ENCODE results near the gene RFX4.
A peak's percentile ranks its signal among the peaks of the same experiment; 100 is the strongest.
"Not testable (repeated sequence)": the region's sequence is repeated elsewhere in the genome, so short reads cannot be mapped to it uniquely, and the experiment has no call there.

Gene RFX4

DNA sequence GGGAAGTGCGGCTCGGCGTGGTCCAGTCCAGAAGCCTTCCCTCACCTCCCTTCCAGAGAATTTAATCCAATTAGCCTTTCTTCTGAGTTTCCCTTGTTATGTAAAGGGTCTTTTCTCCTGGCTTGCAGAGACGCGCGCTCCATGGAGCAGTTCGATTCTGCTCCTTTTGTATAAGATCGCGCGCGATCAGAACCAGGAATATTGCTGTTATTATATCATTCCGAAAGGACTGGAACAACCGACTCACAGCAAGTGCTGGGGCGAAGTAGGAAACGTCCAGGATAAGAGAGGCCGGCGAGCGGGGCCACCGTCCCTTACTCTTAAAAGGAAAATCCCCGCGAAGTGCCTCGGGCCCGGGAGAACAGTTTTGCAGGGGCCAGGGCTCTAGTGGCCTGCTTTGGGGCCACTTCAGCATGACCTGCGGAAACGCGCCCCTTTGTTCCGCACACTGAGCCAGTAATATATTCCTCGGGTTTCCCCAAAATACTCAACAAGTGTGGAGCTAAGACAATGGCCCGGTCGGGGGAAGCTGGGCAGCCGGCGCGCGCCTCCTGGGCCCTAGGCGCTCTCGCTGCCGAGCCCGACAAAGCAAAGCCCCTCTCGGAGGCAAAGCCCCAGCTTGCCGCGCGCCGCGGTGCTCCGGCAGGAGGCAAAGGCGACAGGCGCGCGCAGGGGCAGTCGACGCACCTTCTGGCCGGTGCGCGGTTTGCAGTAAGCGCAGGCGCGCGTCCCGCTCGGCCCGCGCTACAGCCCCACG, 2.9 kb downstream of the RFX4 start:
- Mint-ChIP-seq H3K4me1 (peaks cover 20% of the 10 kb centered on the region), H3K27me3 (peaks cover 51% of the 10 kb centered on the region), H3K27ac (no peak overlapping the region), H3K36me3 (no peaks in the 10 kb centered on the region), H3K9me3 (no peaks in the 10 kb centered on the region), H3K4me3 (no peak overlapping the region)

DNA sequence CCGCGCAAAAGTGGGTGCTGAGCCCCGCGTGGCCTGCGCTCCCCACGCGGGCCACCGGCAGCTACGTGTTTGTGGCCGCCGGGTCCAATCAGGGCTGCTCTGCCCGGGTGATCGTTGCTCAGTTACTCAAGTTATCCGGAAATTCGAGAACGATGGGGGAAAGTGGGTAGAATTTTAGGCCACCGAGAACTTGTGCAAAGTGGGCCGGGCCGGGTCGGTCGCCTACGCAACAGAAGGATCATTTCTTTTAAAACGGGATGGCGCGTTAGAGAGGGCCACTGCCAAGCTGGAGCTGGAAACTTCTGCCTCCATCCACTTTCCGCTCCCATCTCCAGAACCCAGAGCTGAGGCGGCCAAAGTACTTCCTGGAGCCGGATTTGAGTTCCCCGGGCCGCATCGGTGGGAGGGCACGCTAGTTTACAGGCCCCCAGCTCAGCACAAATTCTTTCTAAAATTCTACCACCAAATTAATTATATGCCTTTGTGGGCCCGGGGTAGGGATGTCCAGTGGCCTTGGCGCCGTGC, 3.5 kb downstream of the RFX4 start:
- Mint-ChIP-seq H3K9me3 (no peaks in the 10 kb centered on the region), H3K4me3 (no peak overlapping the region), H3K4me1 (peaks cover 20% of the 10 kb centered on the region), H3K27me3 (peaks cover 52% of the 10 kb centered on the region), H3K27ac (no peak overlapping the region), H3K36me3 (no peaks in the 10 kb centered on the region)

DNA sequence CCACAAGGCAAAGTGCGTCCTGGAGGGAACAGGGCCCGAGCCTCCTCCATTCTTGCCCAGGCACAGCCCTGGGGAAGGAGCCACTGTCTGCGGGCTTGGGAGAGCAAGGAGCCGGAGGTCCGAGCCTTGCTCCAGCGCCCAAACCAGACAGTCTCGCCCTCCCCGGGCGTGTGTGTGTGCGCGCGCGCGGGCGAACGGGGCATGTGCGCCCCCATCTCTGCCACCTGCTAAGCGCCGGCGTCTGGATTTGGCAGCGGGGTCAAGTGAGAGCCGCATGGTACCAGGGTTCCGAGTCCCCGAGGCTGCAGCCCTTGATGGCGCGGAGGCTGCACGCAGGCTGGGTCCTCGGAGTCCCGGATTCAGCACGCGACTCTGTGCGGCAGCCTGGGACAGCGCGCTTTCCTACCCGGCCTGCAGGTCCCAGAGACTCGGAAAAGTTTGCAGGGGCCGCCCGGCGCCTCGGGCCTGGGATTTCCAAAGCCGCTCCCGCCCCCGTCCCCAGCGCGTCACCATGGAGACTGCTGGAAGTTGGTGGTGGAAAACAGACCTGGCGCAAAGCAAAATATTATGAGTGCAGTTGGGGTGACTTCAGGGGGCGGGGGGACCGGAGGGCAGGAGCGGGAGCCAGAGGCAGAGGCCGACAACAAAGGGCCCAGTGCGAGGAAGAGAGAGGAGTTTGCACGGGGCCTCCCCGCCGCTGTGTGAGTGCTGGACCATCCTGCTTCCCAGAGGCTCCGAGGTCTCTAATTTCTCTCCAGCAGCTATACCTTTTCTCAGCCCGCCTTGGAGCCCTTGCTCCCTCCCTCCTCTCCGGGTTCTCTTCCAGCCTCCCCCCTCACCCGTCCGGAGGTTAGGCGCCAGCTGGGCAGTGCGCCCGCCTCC, 4.2 kb downstream of the RFX4 start:
- H3K36me3 Mint-ChIP-seq: no peaks in the 10 kb centered on the region
- peaks cover 17% of the 10 kb centered on the region for H3K4me1 Mint-ChIP-seq
- no peaks in the 10 kb centered on the region for H3K9me3 Mint-ChIP-seq
- no peak overlapping the region for H3K27ac Mint-ChIP-seq
- H3K27me3 Mint-ChIP-seq: peaks cover 53% of the 10 kb centered on the region
- H3K4me3 Mint-ChIP-seq: no peak overlapping the region

GRCh38 chr12:106588771-106589170, 6.0 kb downstream of the RFX4 start:
- no peaks in the 10 kb centered on the region for H3K9me3 Mint-ChIP-seq
- no peak overlapping the region for H3K4me3 Mint-ChIP-seq
- peaks cover 7% of the 10 kb centered on the region for H3K4me1 Mint-ChIP-seq
- no peaks in the 10 kb centered on the region for H3K36me3 Mint-ChIP-seq
- no peak overlapping the region for H3K27ac Mint-ChIP-seq
- H3K27me3 Mint-ChIP-seq: peaks cover 52% of the 10 kb centered on the region

DNA sequence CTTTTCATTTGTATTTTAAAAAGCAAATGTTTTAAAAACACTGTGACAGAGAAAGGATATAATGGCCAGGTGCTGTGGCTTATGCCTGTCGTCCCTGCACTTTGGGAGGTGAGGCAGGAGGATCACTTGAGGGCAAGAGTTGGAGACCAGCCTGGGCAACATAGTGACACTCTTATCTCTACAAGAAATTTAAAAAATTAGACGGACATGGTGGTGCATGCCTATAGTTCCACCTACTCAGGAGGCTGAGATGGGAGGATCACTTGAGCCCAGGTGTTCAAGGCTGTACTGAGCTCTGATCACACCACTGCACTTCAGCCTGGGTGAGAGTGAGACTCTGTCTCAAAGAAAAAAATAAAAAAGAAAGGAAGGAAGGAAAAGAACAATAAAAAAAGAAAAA, 7.8 kb downstream of the RFX4 start:
- no peaks in the 10 kb centered on the region for H3K4me1 Mint-ChIP-seq
- no peak overlapping the region for H3K27ac Mint-ChIP-seq
- H3K4me3 Mint-ChIP-seq: no peak overlapping the region
- H3K9me3 Mint-ChIP-seq: no peaks in the 10 kb centered on the region
- H3K36me3 Mint-ChIP-seq: no peaks in the 10 kb centered on the region
- H3K27me3 Mint-ChIP-seq: peaks cover 45% of the 10 kb centered on the region

GRCh38 chr12:106594447-106594846, 11.6 kb downstream of the RFX4 start:
- Mint-ChIP-seq H3K36me3 (no peaks in the 10 kb centered on the region), H3K4me3 (no peak overlapping the region), H3K4me1 (no peaks in the 10 kb centered on the region), H3K9me3 (no peaks in the 10 kb centered on the region), H3K27ac (peak overlapping the region; percentile 19), H3K27me3 (peaks cover 26% of the 10 kb centered on the region)

GRCh38 chr12:106595268-106595667, 12.5 kb downstream of the RFX4 start:
- Mint-ChIP-seq H3K27ac (no peak overlapping the region), H3K36me3 (no peaks in the 10 kb centered on the region), H3K27me3 (peaks cover 23% of the 10 kb centered on the region), H3K4me1 (no peaks in the 10 kb centered on the region), H3K9me3 (no peaks in the 10 kb centered on the region), H3K4me3 (no peak overlapping the region)

GRCh38 chr12:106598003-106598402, 15.2 kb downstream of the RFX4 start:
- no peak overlapping the region for H3K27ac Mint-ChIP-seq
- H3K9me3 Mint-ChIP-seq: no peaks in the 10 kb centered on the region
- H3K27me3 Mint-ChIP-seq: peaks cover 11% of the 10 kb centered on the region
- no peak overlapping the region for H3K4me3 Mint-ChIP-seq
- H3K36me3 Mint-ChIP-seq: no peaks in the 10 kb centered on the region
- H3K4me1 Mint-ChIP-seq: no peaks in the 10 kb centered on the region

DNA sequence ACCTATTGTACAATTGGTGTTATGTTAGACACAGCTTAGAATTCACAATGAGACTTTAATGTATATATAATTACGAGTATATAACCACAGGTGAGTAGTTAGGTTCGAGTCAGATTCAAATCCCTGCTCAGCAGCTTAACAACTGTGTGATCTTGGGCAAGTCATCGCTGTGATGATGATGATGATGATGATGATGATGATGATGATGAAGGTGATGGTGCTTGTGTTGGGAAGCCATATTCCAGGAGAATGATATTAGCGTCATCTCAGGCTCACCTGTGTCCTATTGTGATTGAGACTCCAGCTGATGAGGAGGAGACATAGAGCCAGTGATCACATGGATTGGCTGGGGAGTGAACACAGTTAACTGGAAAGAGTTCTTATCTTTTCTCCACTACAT, 16.5 kb downstream of the RFX4 start:
- no peaks in the 10 kb centered on the region for H3K9me3 Mint-ChIP-seq
- H3K4me3 Mint-ChIP-seq: no peak overlapping the region
- peaks cover 6% of the 10 kb centered on the region for H3K27me3 Mint-ChIP-seq
- H3K27ac Mint-ChIP-seq: no peak overlapping the region
- H3K36me3 Mint-ChIP-seq: no peaks in the 10 kb centered on the region
- H3K4me1 Mint-ChIP-seq: no peaks in the 10 kb centered on the region

GRCh38 chr12:106600503-106600902, 17.7 kb downstream of the RFX4 start:
- H3K36me3 Mint-ChIP-seq: no peaks in the 10 kb centered on the region
- H3K9me3 Mint-ChIP-seq: no peaks in the 10 kb centered on the region
- peaks cover 4% of the 10 kb centered on the region for H3K27me3 Mint-ChIP-seq
- H3K4me3 Mint-ChIP-seq: no peak overlapping the region
- no peak overlapping the region for H3K27ac Mint-ChIP-seq
- H3K4me1 Mint-ChIP-seq: no peaks in the 10 kb centered on the region

- H3K36me3 Mint-ChIP-seq: no peaks in the 10 kb centered on the region
- no peaks in the 10 kb centered on the region for H3K9me3 Mint-ChIP-seq
- H3K4me1 Mint-ChIP-seq: no peaks in the 10 kb centered on the region
- H3K27me3 Mint-ChIP-seq: peaks cover 5% of the 10 kb centered on the region
- H3K27ac Mint-ChIP-seq: no peak overlapping the region
- no peak overlapping the region for H3K4me3 Mint-ChIP-seq
Measured at GRCh38 chr12:106601031-106601430, 18.2 kb downstream of the RFX4 start.

DNA sequence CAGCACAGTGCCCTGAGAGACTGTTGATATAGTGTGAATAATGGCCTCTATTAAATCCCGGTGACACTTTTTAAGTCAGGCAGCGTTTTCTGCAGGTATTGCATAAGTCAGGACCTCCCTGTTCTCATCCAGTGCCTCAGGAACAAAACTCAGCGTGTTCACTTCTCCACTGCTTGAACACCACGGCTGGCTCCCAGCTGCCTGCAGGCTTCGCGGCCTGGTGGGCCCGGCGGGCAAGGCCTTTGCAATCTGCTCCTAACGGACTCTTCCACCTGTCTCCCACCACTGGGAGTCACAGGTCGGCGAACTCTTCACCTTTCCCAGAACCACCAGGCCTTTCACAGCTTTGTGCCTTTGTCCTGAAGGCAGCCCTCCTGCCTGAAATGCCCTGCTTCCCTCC, 18.7 kb downstream of the RFX4 start:
- no peaks in the 10 kb centered on the region for H3K9me3 Mint-ChIP-seq
- H3K27ac Mint-ChIP-seq: no peak overlapping the region
- H3K4me1 Mint-ChIP-seq: no peaks in the 10 kb centered on the region
- no peaks in the 10 kb centered on the region for H3K36me3 Mint-ChIP-seq
- peaks cover 4% of the 10 kb centered on the region for H3K27me3 Mint-ChIP-seq
- no peak overlapping the region for H3K4me3 Mint-ChIP-seq

DNA sequence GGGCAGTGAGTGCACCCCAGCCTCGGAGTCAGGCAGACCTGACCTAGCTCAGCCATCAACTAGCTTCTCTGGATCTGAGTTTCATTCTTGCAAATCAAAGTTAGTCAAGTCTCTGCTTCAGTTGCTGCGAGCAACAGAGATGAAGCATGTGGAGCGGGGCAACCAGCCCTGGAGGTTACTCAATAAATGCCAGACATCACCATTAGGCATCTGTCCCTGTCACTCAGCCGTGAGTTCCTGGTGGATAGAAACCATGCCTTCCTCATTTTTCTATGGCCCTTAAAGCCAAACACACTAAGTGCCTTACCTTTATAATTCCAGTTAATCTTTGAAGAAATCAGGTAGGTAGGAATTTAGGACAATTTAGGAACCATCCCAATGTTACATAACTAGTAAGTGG, 19.3 kb downstream of the RFX4 start:
- Mint-ChIP-seq H3K4me1 (no peaks in the 10 kb centered on the region), H3K36me3 (no peaks in the 10 kb centered on the region), H3K9me3 (no peaks in the 10 kb centered on the region), H3K27ac (no peak overlapping the region), H3K27me3 (peaks cover 5% of the 10 kb centered on the region), H3K4me3 (no peak overlapping the region)

- no peaks in the 10 kb centered on the region for H3K36me3 Mint-ChIP-seq
- H3K4me1 Mint-ChIP-seq: no peaks in the 10 kb centered on the region
- H3K4me3 Mint-ChIP-seq: no peak overlapping the region
- H3K9me3 Mint-ChIP-seq: no peaks in the 10 kb centered on the region
- H3K27me3 Mint-ChIP-seq: peaks cover 4% of the 10 kb centered on the region
- no peak overlapping the region for H3K27ac Mint-ChIP-seq
Measured at GRCh38 chr12:106605254-106605653, 22.4 kb downstream of the RFX4 start.

DNA sequence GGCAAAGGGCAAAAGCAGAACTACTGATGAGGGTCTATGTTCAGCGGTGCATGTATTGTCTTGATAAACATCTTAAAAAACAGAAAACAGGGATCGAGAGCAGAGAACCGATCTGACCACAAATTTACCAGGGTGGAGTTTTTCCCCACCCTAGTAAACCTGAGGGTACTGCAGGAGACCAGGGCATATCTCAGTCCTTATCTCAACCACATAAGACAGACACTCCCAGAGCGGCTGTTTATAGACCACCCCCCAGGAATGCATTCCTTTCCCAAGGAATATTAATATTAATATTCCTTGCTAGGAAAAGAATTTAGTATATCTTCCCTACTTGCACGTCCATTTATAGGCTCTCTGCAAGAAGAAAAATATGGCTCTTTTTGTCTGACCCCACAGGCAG, 37.8 kb downstream of the RFX4 start:
- H3K27ac Mint-ChIP-seq, H3K4me3 Mint-ChIP-seq, H3K4me1 Mint-ChIP-seq, H3K36me3 Mint-ChIP-seq: not testable (repeated sequence)
- Mint-ChIP-seq H3K27me3 (peaks cover 22% of the 10 kb centered on the region), H3K9me3 (peaks cover 23% of the 10 kb centered on the region)

DNA sequence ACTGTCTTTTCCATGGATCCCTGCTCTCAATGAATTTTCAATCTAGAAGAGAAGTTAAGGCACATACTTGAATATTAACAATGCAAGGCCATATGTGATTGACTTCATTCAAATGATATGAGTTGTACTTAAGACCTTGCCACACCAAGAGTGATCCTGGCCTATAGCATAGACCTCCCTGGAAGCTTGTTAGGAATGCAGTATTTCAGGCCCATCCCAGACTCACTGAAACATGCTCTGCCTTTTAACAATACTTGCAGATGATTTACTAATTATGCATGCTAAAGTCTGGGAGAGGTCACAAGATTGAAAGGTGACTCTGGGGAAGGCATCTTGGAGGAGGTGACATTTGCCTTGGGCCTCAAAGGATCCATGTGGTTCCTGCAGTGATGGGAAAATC, 43.2 kb downstream of the RFX4 start:
- Mint-ChIP-seq H3K36me3 (no peaks in the 10 kb centered on the region), H3K9me3 (peaks cover 8% of the 10 kb centered on the region), H3K27me3 (peaks cover 4% of the 10 kb centered on the region), H3K4me1 (no peaks in the 10 kb centered on the region), H3K27ac (no peak overlapping the region), H3K4me3 (no peak overlapping the region)

Data from activated naive CD4-positive, alpha-beta T cell treated with anti-CD3 and anti-CD28 coated beads, Interleukin-2, amount 50 U/mL, for 24 hours (primary cell).